ENCODE measurements around the gene DUS3L. TPM values are rescaled to one million over a fixed set of nuclear protein-coding genes. Genes with fewer than 3 reads are reported as not detected.

DUS3L gene
- total RNA-seq, 1 donor from 2014 or later, result 39.0 TPM

GRCh38 chr19:5778402-5778801 is 12.6 kb downstream of the DUS3L start:
- no peak for TF ChIP-seq POLR2AphosphoS5 (IDR thresholded peaks at IDR 0.05; ENCODE audit: insufficient read depth in 1 of 2, low read depth in 1 of 2)
- TF ChIP-seq, protein P1, sequence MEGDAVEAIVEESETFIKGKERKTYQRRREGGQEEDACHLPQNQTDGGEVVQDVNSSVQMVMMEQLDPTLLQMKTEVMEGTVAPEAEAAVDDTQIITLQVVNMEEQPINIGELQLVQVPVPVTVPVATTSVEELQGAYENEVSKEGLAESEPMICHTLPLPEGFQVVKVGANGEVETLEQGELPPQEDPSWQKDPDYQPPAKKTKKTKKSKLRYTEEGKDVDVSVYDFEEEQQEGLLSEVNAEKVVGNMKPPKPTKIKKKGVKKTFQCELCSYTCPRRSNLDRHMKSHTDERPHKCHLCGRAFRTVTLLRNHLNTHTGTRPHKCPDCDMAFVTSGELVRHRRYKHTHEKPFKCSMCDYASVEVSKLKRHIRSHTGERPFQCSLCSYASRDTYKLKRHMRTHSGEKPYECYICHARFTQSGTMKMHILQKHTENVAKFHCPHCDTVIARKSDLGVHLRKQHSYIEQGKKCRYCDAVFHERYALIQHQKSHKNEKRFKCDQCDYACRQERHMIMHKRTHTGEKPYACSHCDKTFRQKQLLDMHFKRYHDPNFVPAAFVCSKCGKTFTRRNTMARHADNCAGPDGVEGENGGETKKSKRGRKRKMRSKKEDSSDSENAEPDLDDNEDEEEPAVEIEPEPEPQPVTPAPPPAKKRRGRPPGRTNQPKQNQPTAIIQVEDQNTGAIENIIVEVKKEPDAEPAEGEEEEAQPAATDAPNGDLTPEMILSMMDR (IDR thresholded peaks at IDR 0.05), result no peak
- no peak for TF ChIP-seq POLR2A (IDR thresholded peaks at IDR 0.05)
- intact Hi-C loops (cut with DNase I), result no loop called here
- no peak overlapping the region for H3K27ac ChIP-seq

GRCh38 chr19:5775668-5776309 is 15.2 kb downstream of the DUS3L start:
- intact Hi-C loops (cut with DNase I), result no loop called here
- Histone ChIP-seq H3K27ac (no peak overlapping the region), H3K27me3 (no peaks in the 10 kb centered on the region), H3K9me3 (no peaks in the 10 kb centered on the region), H3K4me3 (no peak overlapping the region), H3K36me3 (no peaks in the 10 kb centered on the region), H3K4me1 (no peaks in the 10 kb centered on the region)
- DNase-seq (ENCODE audit: extremely low spot score in 2 of 2), result peak in 1 of 2 donors; percentile 93
- TF ChIP-seq, protein P1 (IDR thresholded peaks at IDR 0.05), result no peak
- TF ChIP-seq POLR2A (IDR thresholded peaks at IDR 0.05) (no peak), POLR2AphosphoS5 (IDR thresholded peaks at IDR 0.05; ENCODE audit: insufficient read depth in 1 of 2, low read depth in 1 of 2) (no peak)

More at GRCh38 chr19:5778402-5778801, 12.6 kb downstream of the DUS3L start:
- Histone ChIP-seq H3K36me3 (no peaks in the 10 kb centered on the region), H3K4me1 (no peaks in the 10 kb centered on the region), H3K4me3 (no peak overlapping the region), H3K27me3 (no peaks in the 10 kb centered on the region), H3K9me3 (no peaks in the 10 kb centered on the region)
- DNase-seq (ENCODE audit: extremely low spot score in 2 of 2), result no peak

GRCh38 chr19:5774921-5775320 is 16.0 kb downstream of the DUS3L start:
- intact Hi-C loops (cut with DNase I), result no loop called here
- H3K27ac ChIP-seq, result no peak overlapping the region
- H3K4me1 ChIP-seq, result no peaks in the 10 kb centered on the region
- H3K27me3 ChIP-seq, result no peaks in the 10 kb centered on the region
- no peak for DNase-seq (ENCODE audit: extremely low spot score in 2 of 2)
- no peak overlapping the region for H3K4me3 ChIP-seq
- H3K36me3 ChIP-seq, result no peaks in the 10 kb centered on the region
- no peaks in the 10 kb centered on the region for H3K9me3 ChIP-seq
- TF ChIP-seq, protein P1 (IDR thresholded peaks at IDR 0.05), result no peak
- TF ChIP-seq POLR2A (IDR thresholded peaks at IDR 0.05), result no peak
- no peak for TF ChIP-seq POLR2AphosphoS5 (IDR thresholded peaks at IDR 0.05; ENCODE audit: insufficient read depth in 1 of 2, low read depth in 1 of 2)

DNA sequence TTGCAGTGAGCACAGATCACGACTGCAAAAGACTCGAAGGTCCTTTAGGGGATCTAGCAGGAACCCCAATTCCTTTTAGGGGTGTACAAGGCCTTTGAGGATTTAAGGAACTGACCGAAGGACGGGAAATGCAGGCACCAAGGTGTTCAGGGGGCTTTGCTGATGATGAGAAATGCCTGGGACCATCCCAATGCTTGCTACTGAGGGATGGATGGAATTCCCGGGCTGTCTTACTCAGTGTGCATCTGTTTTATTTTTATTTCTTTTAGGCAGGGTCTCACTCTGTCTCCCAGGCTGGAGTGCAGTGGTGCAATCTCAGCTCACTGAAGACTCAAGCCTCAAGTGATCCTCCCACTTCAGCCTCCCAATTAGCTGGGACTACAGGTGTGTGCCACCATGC is 17.7 kb downstream of the DUS3L start:
- TF ChIP-seq POLR2A (IDR thresholded peaks at IDR 0.05), result no peak
- TF ChIP-seq, protein P1 (IDR thresholded peaks at IDR 0.05), result no peak
- TF ChIP-seq POLR2AphosphoS5 (IDR thresholded peaks at IDR 0.05; ENCODE audit: insufficient read depth in 1 of 2, low read depth in 1 of 2), result no peak
- Histone ChIP-seq H3K4me3 (no peak overlapping the region), H3K36me3 (no peaks in the 10 kb centered on the region), H3K9me3 (no peaks in the 10 kb centered on the region), H3K27ac (no peak overlapping the region), H3K27me3 (no peaks in the 10 kb centered on the region), H3K4me1 (no peaks in the 10 kb centered on the region)
- intact Hi-C loops (cut with DNase I), result no loop called here
- no peak for DNase-seq (ENCODE audit: extremely low spot score in 2 of 2)

GRCh38 chr19:5772416-5772815 is 18.5 kb downstream of the DUS3L start:
- TF ChIP-seq, protein P1 (IDR thresholded peaks at IDR 0.05), result no peak
- no peak for TF ChIP-seq POLR2AphosphoS5 (IDR thresholded peaks at IDR 0.05; ENCODE audit: insufficient read depth in 1 of 2, low read depth in 1 of 2)
- no peak for TF ChIP-seq POLR2A (IDR thresholded peaks at IDR 0.05)
- H3K4me3 ChIP-seq, result no peak overlapping the region
- no peaks in the 10 kb centered on the region for H3K9me3 ChIP-seq
- H3K27me3 ChIP-seq, result no peaks in the 10 kb centered on the region
- intact Hi-C loops (cut with DNase I), result no loop called here
- H3K36me3 ChIP-seq, result no peaks in the 10 kb centered on the region
- H3K27ac ChIP-seq, result no peak overlapping the region
- no peaks in the 10 kb centered on the region for H3K4me1 ChIP-seq
- DNase-seq (ENCODE audit: extremely low spot score in 2 of 2), result no peak
